GM18907 (cell line): ENCODE measurements around the gene ZG16B.

Experiments
- ATAC-seq: cut with Tn5 transposase; IDR thresholded peaks from one replicate; pipeline ENCODE4 v1.9.1; 2021; ENCODE audit warnings: mild to moderate bottlenecking, moderate library complexity; ENCODE audit not compliant: unreplicated experiment

Gene ZG16B

GRCh38 chr16:2865651-2866050, 35.5 kb downstream of the ZG16B start:
- no peak for ATAC-seq

- no peak for ATAC-seq
Observed at GRCh38 chr16:2866431-2866830, 36.3 kb downstream of the ZG16B start.

DNA sequence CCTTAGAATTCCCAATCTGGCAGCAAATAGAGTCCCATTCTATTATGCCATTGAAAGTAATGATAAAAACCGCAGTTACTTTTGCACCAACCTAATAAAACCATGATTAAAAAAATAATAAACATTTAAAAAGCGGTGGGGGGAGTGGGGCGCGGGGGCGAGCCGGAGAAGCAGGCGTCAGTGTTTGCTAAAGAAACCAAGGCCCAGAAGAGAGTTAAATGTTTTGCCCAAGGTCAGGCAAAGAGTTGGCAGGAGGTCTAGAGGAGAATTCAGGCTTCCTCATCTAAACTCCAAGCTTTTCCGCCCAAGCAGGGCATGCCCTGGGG, 37.5 kb downstream of the ZG16B start:
- no peak for ATAC-seq

- ATAC-seq: peak; percentile 88
Observed at GRCh38 chr16:2867987-2868789, 38.1 kb downstream of the ZG16B start.

GRCh38 chr16:2871926-2872325, 41.8 kb downstream of the ZG16B start:
- no peak for ATAC-seq

GRCh38 chr16:2874032-2874911, 44.2 kb downstream of the ZG16B start:
- ATAC-seq: no peak

- peak; percentile 70 for ATAC-seq
Observed at GRCh38 chr16:2874912-2875362, 44.8 kb downstream of the ZG16B start.

DNA sequence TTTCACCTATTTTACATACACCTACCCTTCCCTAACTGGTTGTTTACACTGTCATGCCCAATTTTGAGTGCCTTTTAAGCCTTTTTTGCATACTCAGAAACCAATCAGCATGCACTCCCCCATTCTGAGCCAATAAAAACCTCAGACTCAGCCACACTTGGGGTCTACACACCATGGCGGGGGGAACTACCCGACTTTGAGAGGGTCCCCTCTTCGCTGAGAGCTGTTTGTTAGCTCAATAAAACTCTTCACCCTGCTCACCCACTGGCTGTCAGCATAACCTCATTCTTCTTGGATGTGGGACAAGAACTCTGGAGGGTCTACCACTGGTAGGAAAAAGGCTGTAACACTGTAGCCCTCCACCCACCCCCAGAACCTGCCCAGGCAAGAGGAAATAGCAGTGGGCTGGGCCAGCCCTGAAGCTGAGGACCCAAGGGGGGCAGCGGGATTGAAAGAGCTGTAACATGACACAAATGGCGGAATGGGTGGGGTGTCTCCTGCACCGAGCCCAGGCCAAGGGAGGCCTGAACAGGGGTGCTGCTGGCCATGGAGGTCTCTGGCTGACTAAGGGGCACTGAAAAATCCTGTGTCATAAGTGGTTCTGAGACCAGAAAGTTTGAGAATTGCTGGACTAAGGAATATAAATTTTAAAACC, 49.9 kb downstream of the ZG16B start:
- ATAC-seq: no peak
